Stimulated activated CD4-positive, alpha-beta T cell treated with anti-CD3 and anti-CD28 coated beads, Interleukin-1b, Interleukin-23, amount 100 ng/mL, for 4 hours (primary cell): Measurements from ENCODE around the gene ELF4.
A peak's percentile ranks its signal among the peaks of the same experiment; 100 is the strongest.

Experiments
- DNase-seq, 2 donors: peaks; one replicate each; pipeline ENCODE4 v3.0.0-alpha.2; 2020; ENCODE audit warnings: low read depth in 2 of 2

The ELF4 gene

DNA sequence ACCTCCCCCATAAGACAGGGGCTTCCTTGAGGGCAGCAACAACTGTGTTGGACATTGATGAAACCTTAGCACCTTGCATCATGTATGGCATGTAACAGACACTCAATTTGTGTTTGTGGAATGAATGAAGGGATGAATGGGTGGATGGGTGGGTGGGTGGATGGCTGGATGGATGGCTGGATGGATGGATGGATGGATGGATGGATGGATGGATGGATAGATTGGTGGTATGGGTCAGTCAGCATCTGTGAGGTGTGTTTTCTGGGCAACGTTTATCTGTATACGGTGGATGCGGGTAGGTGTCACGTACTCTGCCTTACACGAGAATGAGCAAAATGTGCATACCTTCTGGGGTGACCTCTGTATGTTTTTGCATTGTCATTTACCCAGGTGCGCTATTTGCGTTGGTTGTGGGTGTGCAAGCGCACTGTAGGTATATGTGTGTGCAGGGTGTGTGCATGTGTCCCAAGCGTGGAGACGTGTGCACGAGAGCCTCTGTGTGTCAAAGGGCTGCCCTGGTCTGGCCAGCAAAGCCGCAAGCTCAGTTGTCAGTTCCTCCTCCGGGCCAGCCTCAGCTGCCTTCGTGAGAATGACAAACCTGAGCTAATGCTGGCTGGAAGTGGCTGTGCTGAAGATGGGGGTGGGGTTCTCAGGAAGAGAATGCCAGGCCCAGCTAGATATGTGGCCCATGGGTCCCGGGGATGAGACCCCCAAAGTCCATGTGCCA lies 26.5 kb downstream of the ELF4 start:
- DNase-seq: no peak

GRCh38 chrX:130083107-130083490 lies 27.2 kb downstream of the ELF4 start:
- DNase-seq: no peak

DNA sequence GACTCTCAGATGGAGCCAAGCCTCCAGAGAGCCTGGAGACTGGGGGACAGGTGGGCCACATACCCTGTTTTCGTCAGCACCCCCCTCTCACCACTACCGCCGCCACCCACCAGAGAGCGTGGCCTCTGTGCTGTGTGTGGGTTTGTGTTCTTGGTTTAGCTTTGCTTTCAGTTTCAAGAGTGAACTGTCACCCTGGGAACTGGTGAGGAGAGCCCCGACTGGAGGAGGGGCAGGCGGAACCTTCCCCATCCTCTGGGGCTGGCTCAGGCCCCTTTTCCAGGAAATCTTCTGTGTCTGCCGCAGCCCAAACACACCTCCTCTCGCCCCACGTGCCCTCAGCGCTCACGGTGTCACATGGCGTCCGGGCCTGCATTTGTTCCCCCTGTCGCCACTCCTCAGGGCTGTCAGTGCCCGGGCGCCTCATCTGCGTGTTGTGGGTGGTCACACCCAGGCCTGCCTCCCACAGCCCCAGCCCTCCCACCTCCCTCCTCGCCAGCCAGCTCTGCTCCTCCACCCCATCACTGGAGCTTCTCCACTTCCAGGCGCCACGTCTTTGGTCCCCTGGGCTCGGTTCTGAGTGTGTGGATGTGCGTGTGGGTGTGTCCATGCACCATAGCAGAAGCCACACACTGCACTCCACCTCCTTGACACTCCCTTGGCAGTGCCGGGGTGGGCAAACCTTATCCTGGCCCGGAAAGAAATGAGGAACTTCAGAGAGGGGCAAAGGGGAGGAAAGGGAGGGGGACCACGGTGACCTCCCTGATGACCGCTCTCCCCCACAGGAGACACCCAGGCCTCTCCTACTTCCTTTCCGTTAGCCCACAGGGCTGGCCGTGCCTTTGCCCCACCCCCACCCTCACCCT lies 27.8 kb downstream of the ELF4 start:
- DNase-seq: peak; percentile 54 to 62

GRCh38 chrX:130081421-130082045 lies 28.8 kb downstream of the ELF4 start:
- DNase-seq: no peak

GRCh38 chrX:130080791-130081367 lies 29.4 kb downstream of the ELF4 start:
- no peak for DNase-seq

- DNase-seq: peak; percentile 22 to 51
Measured at GRCh38 chrX:130079824-130080406, 30.4 kb downstream of the ELF4 start.

GRCh38 chrX:130075777-130076176 lies 34.5 kb downstream of the ELF4 start:
- DNase-seq: no peak

- DNase-seq: no peak
Measured at GRCh38 chrX:130072345-130072740, 38.0 kb downstream of the ELF4 start.

DNA sequence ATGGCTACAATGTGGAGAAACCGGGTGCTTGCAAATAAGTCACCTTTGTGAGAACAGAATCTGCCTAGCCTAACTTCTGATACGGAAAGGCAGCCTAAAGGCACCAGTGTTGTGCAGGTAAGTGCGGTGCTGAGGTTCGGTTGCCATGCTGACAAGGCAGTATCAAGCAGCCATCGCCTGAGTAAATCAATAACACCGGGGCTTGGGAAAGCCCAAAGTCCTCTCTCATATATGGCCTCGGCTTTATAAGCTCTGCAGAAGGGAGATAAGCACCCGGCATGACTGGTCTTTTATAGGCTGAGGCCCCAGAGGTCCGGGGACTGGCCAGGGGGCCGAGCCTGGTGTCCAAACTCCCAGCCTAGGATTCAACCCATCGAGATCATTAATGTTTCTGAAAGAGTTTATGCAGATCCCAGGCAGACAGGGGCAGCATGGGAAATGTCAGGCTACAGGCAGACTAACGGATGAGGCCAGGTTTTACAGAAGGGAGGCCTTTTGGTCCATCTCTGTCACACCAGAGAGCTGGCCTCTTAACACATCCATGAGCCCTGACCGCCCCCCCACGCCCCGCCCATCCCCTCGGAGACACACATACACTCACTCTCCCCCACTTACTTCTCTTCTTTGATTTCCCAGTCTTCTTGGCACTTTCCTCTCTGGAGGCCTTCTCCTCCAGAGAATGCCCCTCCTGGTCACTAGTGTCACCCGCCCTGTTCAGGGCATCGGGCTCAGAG lies 38.5 kb downstream of the ELF4 start:
- no peak for DNase-seq

DNA sequence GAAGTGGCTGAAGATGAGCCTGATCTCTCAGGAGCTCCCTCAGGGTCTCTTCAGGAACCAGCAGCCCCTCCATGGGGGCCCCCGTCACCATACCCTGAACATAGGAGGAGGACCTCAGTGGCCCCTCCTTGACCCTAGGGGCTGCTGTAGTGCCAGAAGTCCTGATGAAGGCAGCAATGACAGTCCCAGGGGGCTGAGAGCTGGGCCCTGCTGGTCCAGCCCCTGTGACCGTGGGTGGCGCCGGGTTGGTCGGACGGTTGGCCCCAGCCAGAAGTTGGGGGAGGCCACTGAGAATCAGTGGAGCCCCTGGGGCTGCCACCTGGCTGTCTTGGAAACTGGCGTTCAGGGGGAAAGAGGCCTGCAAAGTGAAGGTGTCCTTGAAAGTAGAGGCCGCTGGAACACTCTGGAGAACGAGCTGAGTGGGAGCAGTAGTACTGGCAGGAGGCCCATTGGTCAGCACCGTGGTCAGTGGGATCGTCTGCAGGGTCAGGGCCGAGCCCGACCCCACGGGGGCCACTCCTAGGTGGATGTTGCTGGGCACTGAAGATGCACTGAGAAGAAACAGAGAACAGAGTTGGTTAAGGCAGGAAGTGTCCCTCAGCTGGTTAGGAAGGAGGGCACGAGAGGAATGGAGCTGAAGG lies 43.2 kb downstream of the ELF4 start:
- no peak for DNase-seq

GRCh38 chrX:130060122-130061069 lies 49.9 kb downstream of the ELF4 start:
- DNase-seq: peak; percentile 81 to 82

GRCh38 chrX:130058652-130059051 lies 51.6 kb downstream of the ELF4 start:
- no peak for DNase-seq

- no peak for DNase-seq
Measured at GRCh38 chrX:130057209-130057608, 53.1 kb downstream of the ELF4 start.

- DNase-seq: no peak
Measured at GRCh38 chrX:130055899-130056298, 54.4 kb downstream of the ELF4 start.

DNA sequence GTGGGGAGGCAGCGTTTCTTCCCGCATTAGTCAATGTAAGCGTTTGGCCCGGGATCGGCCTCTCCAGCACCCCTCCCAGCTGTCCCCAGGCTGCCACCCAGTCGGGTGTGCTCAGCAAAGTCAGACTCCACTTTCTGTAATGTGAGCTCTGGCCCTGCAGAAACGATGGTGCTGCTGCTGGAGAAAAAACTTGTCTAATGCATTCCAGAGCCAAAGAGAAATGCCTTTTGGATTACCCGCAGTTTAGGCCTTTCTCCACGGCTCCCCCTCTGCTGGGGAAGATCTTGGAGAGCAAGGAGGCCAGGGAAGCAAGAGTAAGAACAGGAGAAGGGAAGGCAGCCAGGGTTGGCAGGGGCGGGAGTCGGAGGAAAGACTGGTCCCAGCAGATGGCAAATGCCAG lies 55.2 kb downstream of the ELF4 start:
- no peak for DNase-seq

GRCh38 chrX:130053236-130053635 lies 57.1 kb downstream of the ELF4 start:
- no peak for DNase-seq

- no peak for DNase-seq
Measured at GRCh38 chrX:130051176-130051845, 59.0 kb downstream of the ELF4 start.

GRCh38 chrX:130049821-130050220 lies 60.5 kb downstream of the ELF4 start:
- no peak for DNase-seq

- no peak for DNase-seq
Measured at GRCh38 chrX:130048686-130049222, 61.5 kb downstream of the ELF4 start.
